ENCODE measurements around the gene PTPN1. TPM values are rescaled to one million over a fixed set of nuclear protein-coding genes. Genes with fewer than 3 reads are reported as not detected.
"Not testable (repeated sequence)": the region's sequence is repeated elsewhere in the genome, so short reads cannot be mapped to it uniquely, and the experiment has no call there.

The PTPN1 gene
- total RNA-seq, 8 experiments from 2014 or later, result 28.2 to 54.5 (median 31.6) TPM

- Histone ChIP-seq H3K27ac (no peak overlapping the region), H3K4me1 (replicated peaks in 1 of 2) (peaks cover 1 to 2% of the 10 kb centered on the region in 2 donors), H3K4me3 (no peak overlapping the region)
- in situ Hi-C loops (cut with MboI; ENCODE audit: low pct_unique_long_range_greater_than_20kb in 2 of 9, low sequenced_read_pairs in 9 of 9, unreplicated experiment in 9 of 9), result loop anchor here in 1 of 9 experiments (25.0 kb wide), 1 partner anchor 283 kb away; the partner anchor contains the start of gene CEBPB
- ATAC-seq (replicated peaks in 6 of 8), result peak in 7 of 8 experiments; percentile 6 to 80 (median 67)
- 42 to 100% (median 73%) methylated on average over 1 to 4 of the region's 4 CpGs; no CpG with 5 or more reads in 2 of the 10 experiments for WGBS, 10 experiments
These were observed 39.8 kb upstream of the PTPN1 start for GRCh38 chr20:50470264-50470858.

- in situ Hi-C loops (cut with MboI; ENCODE audit: low pct_unique_long_range_greater_than_20kb in 2 of 9, low sequenced_read_pairs in 9 of 9, unreplicated experiment in 9 of 9), result loop anchor here in 1 of 9 experiments (25.0 kb wide), 1 partner anchor 284 kb away; the partner anchor contains the start of gene CEBPB
- Histone ChIP-seq H3K4me1 (replicated peaks in 1 of 2) (peaks cover 5 to 8% of the 10 kb centered on the region in 2 donors), H3K27ac (no peak overlapping the region), H3K4me3 (no peak overlapping the region)
- ATAC-seq (replicated peaks in 6 of 8), result no peak
- 17 to 100% (median 56%) methylated on average over 1 of the region's 1 CpG; no CpG with 5 or more reads in 2 of the 10 experiments for WGBS, 10 experiments
These were observed 39.0 kb upstream of the PTPN1 start for GRCh38 chr20:50471231-50471630.

- Histone ChIP-seq H3K4me1 (replicated peaks in 1 of 2) (peaks cover 5 to 8% of the 10 kb centered on the region in 2 donors), H3K4me3 (no peak overlapping the region), H3K27ac (no peak overlapping the region)
- in situ Hi-C loops (cut with MboI; ENCODE audit: low pct_unique_long_range_greater_than_20kb in 2 of 9, low sequenced_read_pairs in 9 of 9, unreplicated experiment in 9 of 9), result loop anchor here in 1 of 9 experiments (25.0 kb wide), 1 partner anchor 286 kb away; the partner anchor contains the start of gene CEBPB
- 10 to 100% (median 86%) methylated on average over 1 to 6 of the region's 12 CpGs; no CpG with 5 or more reads in 2 of the 10 experiments for WGBS, 10 experiments
- ATAC-seq (replicated peaks in 6 of 8), result peak in 6 of 8 experiments; percentile 29 to 85 (median 70)
These were observed 37.2 kb upstream of the PTPN1 start for GRCh38 chr20:50472693-50473664.

GRCh38 chr20:50474356-50474755, 35.8 kb upstream of the PTPN1 start:
- H3K4me3 ChIP-seq; H3K27ac ChIP-seq; ATAC-seq (replicated peaks in 6 of 8); H3K4me1 ChIP-seq (replicated peaks in 1 of 2): not testable (repeated sequence)
- in situ Hi-C loops (cut with MboI; ENCODE audit: low pct_unique_long_range_greater_than_20kb in 2 of 9, low sequenced_read_pairs in 9 of 9, unreplicated experiment in 9 of 9), result loop anchor here in 1 of 9 experiments (25.0 kb wide), 1 partner anchor 287 kb away; the partner anchor contains the start of gene CEBPB
- WGBS, 10 experiments, result 70 to 100% (median 100%) methylated on average over 1 to 4 of the region's 5 CpGs; no CpG with 5 or more reads in 6 of the 10 experiments

GRCh38 chr20:50475681-50476292, 34.4 kb upstream of the PTPN1 start:
- ATAC-seq (replicated peaks in 6 of 8), result peak in 7 of 8 experiments; percentile 8 to 91 (median 77)
- Histone ChIP-seq H3K27ac (no peak overlapping the region), H3K4me3 (no peak overlapping the region), H3K4me1 (replicated peaks in 1 of 2) (peaks cover 5 to 8% of the 10 kb centered on the region in 2 donors)
- in situ Hi-C loops (cut with MboI; ENCODE audit: low pct_unique_long_range_greater_than_20kb in 2 of 9, low sequenced_read_pairs in 9 of 9, unreplicated experiment in 9 of 9), result no loop called here
- WGBS, 10 experiments, result 0 to 67% (median 39%) methylated on average over 1 to 12 of the region's 14 CpGs; no CpG with 5 or more reads in 2 of the 10 experiments

- WGBS, 10 experiments, result 75 to 100% (median 93%) methylated on average over 1 to 5 of the region's 5 CpGs; no CpG with 5 or more reads in 3 of the 10 experiments
These were observed 32.8 kb upstream of the PTPN1 start for GRCh38 chr20:50477239-50477872.

GRCh38 chr20:50478162-50478990, 31.8 kb upstream of the PTPN1 start:
- Histone ChIP-seq H3K4me3 (no peak overlapping the region), H3K4me1 (replicated peaks in 1 of 2) (peaks cover 5 to 8% of the 10 kb centered on the region in 2 donors), H3K27ac (no peak overlapping the region)
- peak; percentile 38 to 95 (median 50) for ATAC-seq (replicated peaks in 6 of 8)
- 9 to 100% (median 64%) methylated on average over 1 to 12 of the region's 22 CpGs for WGBS, 10 experiments
- in situ Hi-C loops (cut with MboI; ENCODE audit: low pct_unique_long_range_greater_than_20kb in 2 of 9, low sequenced_read_pairs in 9 of 9, unreplicated experiment in 9 of 9), result no loop called here

More at GRCh38 chr20:50477239-50477872, 32.8 kb upstream of the PTPN1 start:
- ATAC-seq (replicated peaks in 6 of 8), result no peak
- Histone ChIP-seq H3K27ac (no peak overlapping the region), H3K4me1 (replicated peaks in 1 of 2) (peaks cover 5 to 8% of the 10 kb centered on the region in 2 donors), H3K4me3 (no peak overlapping the region)
- in situ Hi-C loops (cut with MboI; ENCODE audit: low pct_unique_long_range_greater_than_20kb in 2 of 9, low sequenced_read_pairs in 9 of 9, unreplicated experiment in 9 of 9), result no loop called here

- Histone ChIP-seq H3K27ac (no peak overlapping the region), H3K4me1 (replicated peaks in 1 of 2) (no peaks in the 10 kb centered on the region), H3K4me3 (no peak overlapping the region)
- no peak for ATAC-seq (replicated peaks in 6 of 8)
- 0 to 83% (median 62%) methylated on average over 1 to 3 of the region's 3 CpGs; no CpG with 5 or more reads in 5 of the 10 experiments for WGBS, 10 experiments
- in situ Hi-C loops (cut with MboI; ENCODE audit: low pct_unique_long_range_greater_than_20kb in 2 of 9, low sequenced_read_pairs in 9 of 9, unreplicated experiment in 9 of 9), result no loop called here
These were observed 28.4 kb upstream of the PTPN1 start for GRCh38 chr20:50481741-50482140.

- H3K4me3 ChIP-seq, result no peak overlapping the region
- ATAC-seq (replicated peaks in 6 of 8), result no peak
- H3K4me1 ChIP-seq (replicated peaks in 1 of 2), result no peaks in the 10 kb centered on the region
- in situ Hi-C loops (cut with MboI; ENCODE audit: low pct_unique_long_range_greater_than_20kb in 2 of 9, low sequenced_read_pairs in 9 of 9, unreplicated experiment in 9 of 9), result no loop called here
- H3K27ac ChIP-seq, result no peak overlapping the region
- 40 to 100% (median 83%) methylated on average over 1 to 3 of the region's 4 CpGs; no CpG with 5 or more reads in 2 of the 10 experiments for WGBS, 10 experiments
These were observed 27.7 kb upstream of the PTPN1 start for GRCh38 chr20:50482396-50482981.

GRCh38 chr20:50484271-50484976, 25.8 kb upstream of the PTPN1 start:
- no peak overlapping the region for H3K4me3 ChIP-seq
- in situ Hi-C loops (cut with MboI; ENCODE audit: low pct_unique_long_range_greater_than_20kb in 2 of 9, low sequenced_read_pairs in 9 of 9, unreplicated experiment in 9 of 9), result no loop called here
- no peak for ATAC-seq (replicated peaks in 6 of 8)
- H3K27ac ChIP-seq, result no peak overlapping the region
- H3K4me1 ChIP-seq (replicated peaks in 1 of 2), result no peaks in the 10 kb centered on the region
- WGBS, 10 experiments, result 57 to 100% (median 88%) methylated on average over 1 to 6 of the region's 6 CpGs

- Histone ChIP-seq H3K4me1 (replicated peaks in 1 of 2) (no peaks in the 10 kb centered on the region), H3K4me3 (no peak overlapping the region), H3K27ac (no peak overlapping the region)
- no peak for ATAC-seq (replicated peaks in 6 of 8)
- in situ Hi-C loops (cut with MboI; ENCODE audit: low pct_unique_long_range_greater_than_20kb in 2 of 9, low sequenced_read_pairs in 9 of 9, unreplicated experiment in 9 of 9), result no loop called here
- WGBS, 10 experiments, result 54 to 100% (median 86%) methylated on average over 2 to 4 of the region's 4 CpGs; no CpG with 5 or more reads in 2 of the 10 experiments
These were observed 22.8 kb upstream of the PTPN1 start for GRCh38 chr20:50487397-50487796.
